A673 (cell line): ENCODE results near the gene MIGA2. TPM values are rescaled to one million over a fixed set of nuclear protein-coding genes. Genes with fewer than 3 reads are reported as not detected.

Source experiments
- BruUV-seq: library from RNA; stranded (reverse); fragments of 400-500 nt; replicated peaks from 2 replicates; lab custom pipeline; 2021; lab: Mats Ljungman, UMichigan
- CTCF ChIA-PET: fragments of 300-600 bp; sonication (Branson Sonifier 250); formaldehyde crosslinking; loops from one replicate; lab custom pipeline; 2022; ENCODE audit warnings: antibody characterized with exemption; lab: Charles Lee
- POLR2A ChIA-PET: fragments of 300-600 bp; sonication (Branson Sonifier 250); formaldehyde crosslinking; loops from one replicate; lab custom pipeline; 2022; ENCODE audit warnings: antibody characterized with exemption; ENCODE audit not compliant: low non-redundant PET; lab: Charles Lee
- DNase-seq: peaks from one replicate; pipeline ENCODE4 v3.0.0-alpha.2; 2015; ENCODE audit warnings: low spot score
- H3K27ac ChIP-seq: fragments of 200-600 bp; sonication (generic); 2 replicates; pipeline ENCODE4 v1.5.1; 2016; ENCODE audit warnings: mixed run types, low read depth, mild to moderate bottlenecking, mixed read lengths, antibody characterized with exemption, low read length; ENCODE audit not compliant: poor library complexity, severe bottlenecking
- H3K27me3 ChIP-seq: fragments of 200-600 bp; sonication (generic); replicated peaks from 2 replicates; pipeline ENCODE4 v1.6.1; 2017; ENCODE audit warnings: mixed run types, low read depth, mild to moderate bottlenecking, mixed read lengths, antibody characterized with exemption, low read length; ENCODE audit not compliant: insufficient read depth, poor library complexity
- H3K36me3 ChIP-seq: fragments of 200-600 bp; sonication (generic); 2 replicates; pipeline ENCODE4 v1.6.1; 2016; ENCODE audit warnings: mixed run types, mild to moderate bottlenecking, mixed read lengths, antibody characterized with exemption, low read length; ENCODE audit not compliant: insufficient read depth, poor library complexity, severe bottlenecking
- H3K4me1 ChIP-seq: fragments of 200-600 bp; sonication (generic); 2 replicates; pipeline ENCODE4 v1.6.1; 2017; ENCODE audit warnings: mixed run types, mild to moderate bottlenecking, mixed read lengths, antibody characterized with exemption, low read length; ENCODE audit not compliant: insufficient read depth, poor library complexity, severe bottlenecking
- H3K4me3 ChIP-seq: fragments of 200-600 bp; sonication (generic); 2 replicates; pipeline ENCODE4 v1.5.1; 2016; ENCODE audit warnings: low read depth, mixed run types, mild to moderate bottlenecking, mixed read lengths, low read length; ENCODE audit not compliant: poor library complexity, severe bottlenecking
- H3K9me3 ChIP-seq: fragments of 200-600 bp; sonication (generic); 2 replicates; pipeline ENCODE4 v1.6.1; 2016; ENCODE audit warnings: mixed run types, low read depth, mild to moderate bottlenecking, mixed read lengths, antibody characterized with exemption, low read length; ENCODE audit not compliant: poor library complexity, severe bottlenecking
- CTCF ChIP-seq: fragments of 300-800, 200-600 bp; sonication (generic); conservative IDR thresholded peaks from 2 replicates; pipeline ENCODE4 v1.5.1; 2017; ENCODE audit warnings: low read depth, mild to moderate bottlenecking, antibody characterized with exemption, low read length, moderate library complexity, mixed read lengths
- EZH2 ChIP-seq: fragments of 200-600 bp; sonication (generic); IDR thresholded peaks from 2 replicates; pipeline ENCODE4 v1.6.1; 2017; ENCODE audit warnings: borderline replicate concordance, low read depth, mild to moderate bottlenecking, mixed read lengths, antibody characterized with exemption, low read length; ENCODE audit not compliant: poor library complexity, severe bottlenecking
- intact Hi-C: fragments of 100-400 bp; cut with micrococcal nuclease; formaldehyde crosslinking; loops from one replicate; pipeline ENCODE4 v1.10.0; 2022; ENCODE audit not compliant: unreplicated experiment
- total RNA-seq: library from RNA; stranded (reverse); gene quantifications from 2 replicates; pipeline ENCODE4 v1.2.3, GENCODE V29; 2021

The MIGA2 gene
- total RNA-seq, 1 experiment from 2014 or later, result 27.7 TPM

- intact Hi-C loops, result no loop called here
- H3K4me1 ChIP-seq, result no peaks in the 10 kb centered on the region
- H3K9me3 ChIP-seq, result no peaks in the 10 kb centered on the region
- H3K27me3 ChIP-seq, result no peaks in the 10 kb centered on the region
- H3K27ac ChIP-seq, result no peak overlapping the region
- TF ChIP-seq EZH2 (no peak), CTCF (no peak)
- no TSS peak for BruUV-seq
- ChIA-PET POLR2A (no interaction called here), CTCF (no interaction called here)
- H3K4me3 ChIP-seq, result no peak overlapping the region
- H3K36me3 ChIP-seq, result no peaks in the 10 kb centered on the region
- DNase-seq, result no peak
These were observed 16.6 kb downstream of the MIGA2 start for GRCh38 chr9:129053020-129053419.

- Histone ChIP-seq H3K4me3 (no peak overlapping the region), H3K36me3 (no peaks in the 10 kb centered on the region), H3K9me3 (no peaks in the 10 kb centered on the region), H3K27ac (no peak overlapping the region), H3K4me1 (no peaks in the 10 kb centered on the region), H3K27me3 (no peaks in the 10 kb centered on the region)
- POLR2A ChIA-PET, result no interaction called here
- CTCF ChIA-PET, result no interaction called here
- no peak for TF ChIP-seq CTCF
- intact Hi-C loops, result no loop called here
- no peak for DNase-seq
- no TSS peak for BruUV-seq
These were observed 17.9 kb downstream of the MIGA2 start for GRCh38 chr9:129054163-129054851.

- Histone ChIP-seq H3K9me3 (no peaks in the 10 kb centered on the region), H3K4me1 (no peaks in the 10 kb centered on the region), H3K4me3 (no peak overlapping the region), H3K27ac (no peak overlapping the region), H3K36me3 (peaks cover 3% of the 10 kb centered on the region), H3K27me3 (no peaks in the 10 kb centered on the region)
- intact Hi-C loops, result no loop called here
- no peak for DNase-seq
- ChIA-PET CTCF (no interaction called here), POLR2A (no interaction called here)
- TF ChIP-seq EZH2 (no peak), CTCF (no peak)
- no TSS peak for BruUV-seq
These were observed 22.8 kb downstream of the MIGA2 start for GRCh38 chr9:129058965-129059795.
